HepG2 (cell line): ENCODE results near the gene XDH. TPM values are rescaled to one million over a fixed set of nuclear protein-coding genes. Genes with fewer than 3 reads are reported as not detected.

ENCODE experiments used
- CBFB ChIP-seq: sonication (generic); formaldehyde crosslinking; IDR thresholded peaks from 2 replicates; pipeline ENCODE4 v1.4.0; 2020; ENCODE audit warnings: missing genetic modification reagents
- ETV5 ChIP-seq: IDR thresholded peaks from 2 replicates; pipeline ENCODE4 v1.6.1; 2018; ENCODE audit warnings: missing biosample characterization, missing genetic modification reagents, inconsistent platforms, borderline replicate concordance
- HIVEP1 ChIP-seq: sonication (generic); formaldehyde crosslinking; IDR thresholded peaks from 2 replicates; pipeline ENCODE4 v1.4.0; 2020; ENCODE audit warnings: mild to moderate bottlenecking, missing genetic modification reagents
- RARA ChIP-seq: IDR thresholded peaks from 2 replicates; pipeline ENCODE4 v1.6.1; 2016; ENCODE audit warnings: missing genetic modification reagents, missing compliant biosample characterization
- ZFP36L1 ChIP-seq: sonication (generic); formaldehyde crosslinking; IDR thresholded peaks from 2 replicates; pipeline ENCODE4 v1.8.0; 2022; ENCODE audit warnings: mild to moderate bottlenecking, missing genetic modification reagents, moderate library complexity
- ZNF143 ChIP-seq: sonication (generic); formaldehyde crosslinking; IDR thresholded peaks from 2 replicates; pipeline ENCODE4 v1.4.0; 2020; ENCODE audit warnings: missing genetic modification reagents
- ZNF546 ChIP-seq: sonication (generic); formaldehyde crosslinking; conservative IDR thresholded peaks from 2 replicates; pipeline ENCODE4 v1.8.1; 2023; ENCODE audit warnings: mild to moderate bottlenecking, missing genetic modification reagents
- polyA plus RNA-seq, 8 experiments: library from polyadenylated mRNA; depleted of rRNA in 3 of 8; stranded (reverse) in 7 of 8; unstranded in 1 of 8; fragments of >200 nt; fragmentation: Illumina TruSeq in 4 of 8; extraction: Trizol in 4 of 8; gene quantifications; 2 replicates each; pipeline versions ENCODE4 v1.2.1 to v1.2.3, GENCODE V29; 2011 to 2016; ENCODE audit warnings: low read depth in 4 of 8, missing spikeins in 1 of 8, mixed read lengths in 1 of 8; ENCODE audit not compliant: insufficient read depth in 1 of 8
- total RNA-seq, 5 experiments: library from RNA; depleted of rRNA; stranded (reverse); fragments of >200 nt; fragmentation: Illumina TruSeq; extraction: Trizol; gene quantifications; 2 replicates each; pipeline ENCODE4 v1.2.3, GENCODE V29; 2016; ENCODE audit warnings: low read depth in 1 of 5
- TF ChIP-seq, protein P1 (sequence below): sonication (generic); formaldehyde crosslinking; conservative IDR thresholded peaks from 2 replicates; pipeline ENCODE4 v1.4.0; 2020; ENCODE audit warnings: mild to moderate bottlenecking, missing genetic modification reagents, moderate library complexity
- TF ChIP-seq, protein P2 (sequence below): sonication (generic); formaldehyde crosslinking; IDR thresholded peaks from 2 replicates; pipeline ENCODE4 v1.5.0; 2020; ENCODE audit warnings: mild to moderate bottlenecking, missing genetic modification reagents
- TF ChIP-seq, protein P3 (sequence below): sonication (generic); formaldehyde crosslinking; IDR thresholded peaks from 2 replicates; pipeline ENCODE4 v1.5.0; 2020; ENCODE audit warnings: mild to moderate bottlenecking, missing genetic modification reagents, borderline replicate concordance

XDH gene
- total and polyA plus RNA-seq, 2 of the 13 experiments (the other 11 are each of a cell fraction or from before 2014, with no cell fraction given), result not detected

DNA sequence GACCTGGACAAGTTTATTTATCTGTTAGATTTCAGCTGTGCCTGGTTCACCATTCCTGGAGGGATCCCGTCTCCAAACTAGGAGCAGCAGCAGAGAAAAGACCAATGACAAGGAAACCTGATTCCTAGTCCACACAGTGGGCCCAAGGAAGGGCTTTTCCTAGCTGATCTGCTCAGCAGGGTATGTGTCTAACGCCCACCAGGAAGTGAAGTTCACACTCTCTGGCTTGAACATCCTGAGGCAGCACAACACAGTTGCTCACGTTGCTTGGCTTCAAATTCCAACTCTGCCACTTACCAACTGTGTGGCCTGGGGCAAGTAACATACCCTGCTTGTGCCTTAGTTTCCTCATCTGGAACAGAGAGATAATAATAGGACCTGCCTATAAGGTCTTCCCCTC is 42.9 kb downstream of the XDH start (continued):
- no peak for TF ChIP-seq ZNF143 (CRISPR knock-in tag)
- no peak for TF ChIP-seq ZFP36L1 (CRISPR knock-in tag)
- no peak for TF ChIP-seq HIVEP1 (CRISPR knock-in tag)
- no peak for TF ChIP-seq ETV5 (CRISPR knock-in tag)
- TF ChIP-seq, protein P1, sequence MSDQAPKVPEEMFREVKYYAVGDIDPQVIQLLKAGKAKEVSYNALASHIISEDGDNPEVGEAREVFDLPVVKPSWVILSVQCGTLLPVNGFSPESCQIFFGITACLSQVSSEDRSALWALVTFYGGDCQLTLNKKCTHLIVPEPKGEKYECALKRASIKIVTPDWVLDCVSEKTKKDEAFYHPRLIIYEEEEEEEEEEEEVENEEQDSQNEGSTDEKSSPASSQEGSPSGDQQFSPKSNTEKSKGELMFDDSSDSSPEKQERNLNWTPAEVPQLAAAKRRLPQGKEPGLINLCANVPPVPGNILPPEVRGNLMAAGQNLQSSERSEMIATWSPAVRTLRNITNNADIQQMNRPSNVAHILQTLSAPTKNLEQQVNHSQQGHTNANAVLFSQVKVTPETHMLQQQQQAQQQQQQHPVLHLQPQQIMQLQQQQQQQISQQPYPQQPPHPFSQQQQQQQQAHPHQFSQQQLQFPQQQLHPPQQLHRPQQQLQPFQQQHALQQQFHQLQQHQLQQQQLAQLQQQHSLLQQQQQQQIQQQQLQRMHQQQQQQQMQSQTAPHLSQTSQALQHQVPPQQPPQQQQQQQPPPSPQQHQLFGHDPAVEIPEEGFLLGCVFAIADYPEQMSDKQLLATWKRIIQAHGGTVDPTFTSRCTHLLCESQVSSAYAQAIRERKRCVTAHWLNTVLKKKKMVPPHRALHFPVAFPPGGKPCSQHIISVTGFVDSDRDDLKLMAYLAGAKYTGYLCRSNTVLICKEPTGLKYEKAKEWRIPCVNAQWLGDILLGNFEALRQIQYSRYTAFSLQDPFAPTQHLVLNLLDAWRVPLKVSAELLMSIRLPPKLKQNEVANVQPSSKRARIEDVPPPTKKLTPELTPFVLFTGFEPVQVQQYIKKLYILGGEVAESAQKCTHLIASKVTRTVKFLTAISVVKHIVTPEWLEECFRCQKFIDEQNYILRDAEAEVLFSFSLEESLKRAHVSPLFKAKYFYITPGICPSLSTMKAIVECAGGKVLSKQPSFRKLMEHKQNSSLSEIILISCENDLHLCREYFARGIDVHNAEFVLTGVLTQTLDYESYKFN (CRISPR knock-in tag), result no peak
- TF ChIP-seq, protein P2, sequence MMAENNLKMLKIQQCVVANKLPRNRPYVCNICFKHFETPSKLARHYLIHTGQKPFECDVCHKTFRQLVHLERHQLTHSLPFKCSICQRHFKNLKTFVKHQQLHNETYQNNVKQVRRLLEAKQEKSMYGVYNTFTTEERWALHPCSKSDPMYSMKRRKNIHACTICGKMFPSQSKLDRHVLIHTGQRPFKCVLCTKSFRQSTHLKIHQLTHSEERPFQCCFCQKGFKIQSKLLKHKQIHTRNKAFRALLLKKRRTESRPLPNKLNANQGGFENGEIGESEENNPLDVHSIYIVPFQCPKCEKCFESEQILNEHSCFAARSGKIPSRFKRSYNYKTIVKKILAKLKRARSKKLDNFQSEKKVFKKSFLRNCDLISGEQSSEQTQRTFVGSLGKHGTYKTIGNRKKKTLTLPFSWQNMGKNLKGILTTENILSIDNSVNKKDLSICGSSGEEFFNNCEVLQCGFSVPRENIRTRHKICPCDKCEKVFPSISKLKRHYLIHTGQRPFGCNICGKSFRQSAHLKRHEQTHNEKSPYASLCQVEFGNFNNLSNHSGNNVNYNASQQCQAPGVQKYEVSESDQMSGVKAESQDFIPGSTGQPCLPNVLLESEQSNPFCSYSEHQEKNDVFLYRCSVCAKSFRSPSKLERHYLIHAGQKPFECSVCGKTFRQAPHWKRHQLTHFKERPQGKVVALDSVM (CRISPR knock-in tag), result no peak
- no peak for TF ChIP-seq ZNF546 (CRISPR knock-in tag)
- no peak for TF ChIP-seq CBFB (CRISPR knock-in tag)
- no peak for TF ChIP-seq RARA (CRISPR knock-in tag)
- TF ChIP-seq, protein P3, sequence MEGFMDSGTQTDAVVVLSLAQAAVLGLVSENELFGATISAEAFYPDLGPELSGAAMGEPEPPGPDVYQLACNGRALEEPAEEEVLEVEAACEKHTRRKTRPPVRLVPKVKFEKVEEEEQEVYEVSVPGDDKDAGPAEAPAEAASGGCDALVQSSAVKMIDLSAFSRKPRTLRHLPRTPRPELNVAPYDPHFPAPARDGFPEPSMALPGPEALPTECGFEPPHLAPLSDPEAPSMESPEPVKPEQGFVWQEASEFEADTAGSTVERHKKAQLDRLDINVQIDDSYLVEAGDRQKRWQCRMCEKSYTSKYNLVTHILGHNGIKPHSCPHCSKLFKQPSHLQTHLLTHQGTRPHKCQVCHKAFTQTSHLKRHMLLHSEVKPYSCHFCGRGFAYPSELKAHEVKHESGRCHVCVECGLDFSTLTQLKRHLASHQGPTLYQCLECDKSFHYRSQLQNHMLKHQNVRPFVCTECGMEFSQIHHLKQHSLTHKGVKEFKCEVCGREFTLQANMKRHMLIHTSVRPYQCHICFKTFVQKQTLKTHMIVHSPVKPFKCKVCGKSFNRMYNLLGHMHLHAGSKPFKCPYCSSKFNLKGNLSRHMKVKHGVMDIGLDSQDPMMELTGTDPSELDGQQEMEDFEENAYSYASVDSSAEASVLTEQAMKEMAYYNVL, result no peak
